ENCODE data around the gene KCTD11.
"Not testable (repeated sequence)": the region's sequence is repeated elsewhere in the genome, so short reads cannot be mapped to it uniquely, and the experiment has no call there.

- TF ChIP-seq CTCF (conservative IDR thresholded peaks at IDR 0.05; ENCODE audit: low read depth, low read length); EZH2 (IDR thresholded peaks at IDR 0.05; ENCODE audit: borderline replicate concordance, low read depth, low read length, poor library complexity, severe bottlenecking): not testable (repeated sequence)
Observed at GRCh38 chr17:7365963-7366362, 14.0 kb downstream of the KCTD11 start.

Measured in A673 (cell line).